ENCODE data around the gene BMP6.
A peak's percentile ranks its signal among the peaks of the same experiment; 100 is the strongest.

The BMP6 gene

GRCh38 chr6:7910298-7910653 lies 184.4 kb downstream of the BMP6 start:
- DNase-seq = no peak

- peak; percentile 36 for DNase-seq
These were observed 184.9 kb downstream of the BMP6 start, which contains the start of gene TXNDC5 for GRCh38 chr6:7910654-7911344. TSS of gene TXNDC5 (minus strand) at chr6:7910788. CDS start at chr6:7910776, 12 bp downstream.

GRCh38 chr6:7911345-7911725 lies 185.4 kb downstream of the BMP6 start:
- DNase-seq = no peak

GRCh38 chr6:7912024-7912423 lies 186.1 kb downstream of the BMP6 start:
- DNase-seq = no peak

GRCh38 chr6:7912736-7913517 lies 187.0 kb downstream of the BMP6 start:
- no peak for DNase-seq

- no peak for DNase-seq
These were observed 188.4 kb downstream of the BMP6 start for GRCh38 chr6:7914311-7914710.

GRCh38 chr6:7914991-7915789 lies 189.3 kb downstream of the BMP6 start:
- no peak for DNase-seq

GRCh38 chr6:7916959-7917358 lies 191.1 kb downstream of the BMP6 start:
- no peak for DNase-seq

- DNase-seq = no peak
These were observed 191.8 kb downstream of the BMP6 start for GRCh38 chr6:7917729-7918128.

GRCh38 chr6:7918403-7918802 lies 192.5 kb downstream of the BMP6 start:
- DNase-seq = no peak

GRCh38 chr6:7919871-7920270 lies 194.0 kb downstream of the BMP6 start:
- DNase-seq = no peak

- no peak for DNase-seq
These were observed 194.5 kb downstream of the BMP6 start for GRCh38 chr6:7920425-7920824.

- DNase-seq = no peak
These were observed 195.1 kb downstream of the BMP6 start for GRCh38 chr6:7921046-7921445.

- no peak for DNase-seq
These were observed 195.8 kb downstream of the BMP6 start for GRCh38 chr6:7921632-7922092.

GRCh38 chr6:7922596-7922995 lies 196.7 kb downstream of the BMP6 start:
- DNase-seq = no peak

GRCh38 chr6:7924867-7925266 lies 199.0 kb downstream of the BMP6 start:
- no peak for DNase-seq

Measured in NCI-H1436 (cell line).